H1 (cell line): ENCODE data around the gene MBOAT2. TPM values are rescaled to one million over a fixed set of nuclear protein-coding genes. Genes with fewer than 3 reads are reported as not detected.

Source experiments
- CTCF ChIA-PET: fragments of 300-600 bp; sonication (Branson Sonifier 250); formaldehyde crosslinking; loops from one replicate; lab custom pipeline; 2021; ENCODE audit not compliant: partially characterized antibody; lab: Charles Lee
- POLR2A ChIA-PET: fragments of 300-600 bp; sonication (Branson Sonifier 250); formaldehyde crosslinking; loops from one replicate; lab custom pipeline; 2021; ENCODE audit warnings: inconsistent platforms; ENCODE audit not compliant: partially characterized antibody; lab: Charles Lee
- DNase-seq, 2 experiments: peaks; one replicate each; pipeline versions ENCODE4 v3.0.0 to v3.0.0-alpha.2; 2010 to 2022; ENCODE audit warnings: low spot score in 2 of 2, low read depth in 1 of 2, mixed read lengths in 1 of 2
- FAIRE-seq: peaks from 2 replicates; lab custom pipeline; 2011; peaks lifted over from hg19 to GRCh38; lab: Jason Lieb, UNC
- H2AFZ ChIP-seq: 2 replicates; pipeline ENCODE4 v1.8.1; 2012; ENCODE audit warnings: low read length, inconsistent platforms
- H2AK5ac ChIP-seq: 2 replicates; pipeline ENCODE4 v1.6.1; 2013; ENCODE audit warnings: low read depth, low read length
- H2BK120ac ChIP-seq: replicated peaks from 2 replicates; pipeline ENCODE3; 2013; ENCODE audit warnings: low read depth, low read length, inconsistent platforms
- H2BK12ac ChIP-seq: 2 replicates; pipeline ENCODE4 v1.6.1; 2013; ENCODE audit warnings: low read depth, low read length
- H2BK15ac ChIP-seq: 2 replicates; pipeline ENCODE4 v1.6.1; 2013; ENCODE audit warnings: low read length
- H2BK20ac ChIP-seq: 2 replicates; pipeline ENCODE4 v1.6.1; 2013; ENCODE audit warnings: low read length
- H2BK5ac ChIP-seq: 2 replicates; pipeline ENCODE4 v1.6.1; 2013; ENCODE audit warnings: low read depth, low read length
- H3K14ac ChIP-seq: 2 replicates; pipeline ENCODE4 v1.6.1; 2013; ENCODE audit warnings: inconsistent platforms; ENCODE audit not compliant: insufficient read length
- H3K18ac ChIP-seq: 2 replicates; pipeline ENCODE4 v1.6.1; 2013; ENCODE audit warnings: low read length; ENCODE audit errors: extremely low read depth
- H3K23ac ChIP-seq: 2 replicates; pipeline ENCODE4 v1.6.1; 2013; ENCODE audit warnings: inconsistent platforms; ENCODE audit not compliant: insufficient read length
- H3K23me2 ChIP-seq: 2 replicates; pipeline ENCODE4 v1.6.1; 2013; ENCODE audit warnings: low read depth, low read length
- H3K27ac ChIP-seq: 2 replicates; pipeline ENCODE4 v1.6.1; 2011; ENCODE audit warnings: low read depth, low read length, inconsistent platforms
- H3K27me3 ChIP-seq, 4 experiments: replicated peaks in 1 of 4; 1 replicate in 1 of 4; 2 replicates in 3 of 4; pipeline versions ENCODE4 v1.6.1 to v1.8.1; 2011 to 2013; ENCODE audit warnings: low read length in 3 of 4, mild to moderate bottlenecking in 3 of 4, inconsistent platforms in 2 of 4, mixed read lengths in 2 of 4, moderate library complexity in 1 of 4; ENCODE audit not compliant: control insufficient read depth in 3 of 4, insufficient read depth in 3 of 4; ENCODE audit errors: extremely low read depth in 1 of 4
- H3K36me3 ChIP-seq, 4 experiments: 2 replicates each; pipeline versions ENCODE4 v1.6.1 to v1.8.1; 2011 to 2013; ENCODE audit warnings: mild to moderate bottlenecking in 4 of 4, low read length in 3 of 4, moderate library complexity in 2 of 4, control low read depth in 1 of 4, inconsistent platforms in 1 of 4; ENCODE audit not compliant: insufficient read depth in 4 of 4, control insufficient read depth in 2 of 4
- H3K4ac ChIP-seq: replicated peaks from 2 replicates; pipeline ENCODE3; 2013; ENCODE audit warnings: low read length, low read depth, mixed read lengths, inconsistent platforms; ENCODE audit not compliant: insufficient read length
- H3K4me1 ChIP-seq, 4 experiments: replicated peaks in 1 of 4; 1 replicate in 1 of 4; 2 replicates in 3 of 4; pipeline versions ENCODE4 v1.6.1 to v1.8.1; 2011 to 2013; ENCODE audit warnings: low read length in 3 of 4, inconsistent platforms in 2 of 4, mixed read lengths in 1 of 4; ENCODE audit not compliant: insufficient read depth in 4 of 4, control insufficient read depth in 3 of 4
- H3K4me2 ChIP-seq, 2 experiments: 2 replicates each; pipeline versions ENCODE4 v1.6.1 to v1.8.1; 2011 to 2013; ENCODE audit warnings: low read depth in 2 of 2, low read length in 2 of 2, control low read depth in 1 of 2, inconsistent platforms in 1 of 2, mild to moderate bottlenecking in 1 of 2; ENCODE audit not compliant: insufficient read depth in 1 of 2
- H3K4me3 ChIP-seq, 4 experiments: fragments of 200-600, 300-600 bp in 1 of 4; sonication (generic), shearing (Covaris generic), sonication (Bioruptor Twin) in 1 of 4; 2 replicates each; pipeline versions ENCODE4 v1.5.1 to v1.8.1; 2011 to 2016; ENCODE audit warnings: low read length in 4 of 4, low read depth in 3 of 4, control low read depth in 2 of 4, inconsistent platforms in 2 of 4, mild to moderate bottlenecking in 2 of 4, mixed read lengths in 1 of 4, moderate library complexity in 1 of 4; ENCODE audit not compliant: insufficient read depth in 2 of 4; ENCODE audit errors: extremely low read depth in 1 of 4
- H3K56ac ChIP-seq: replicated peaks from 2 replicates; pipeline ENCODE3; 2013; ENCODE audit warnings: low read depth, mild to moderate bottlenecking, mixed read lengths, low read length, inconsistent platforms; ENCODE audit not compliant: insufficient read length
- H3K79me1 ChIP-seq: 2 replicates; pipeline ENCODE4 v1.6.1; 2013; ENCODE audit warnings: low read depth, low read length, control low read depth
- H3K79me2 ChIP-seq, 2 experiments: 2 replicates each; pipeline versions ENCODE4 v1.6.1 to v1.8.1; 2012 to 2013; ENCODE audit warnings: low read length in 2 of 2, mild to moderate bottlenecking in 2 of 2, inconsistent platforms in 1 of 2; ENCODE audit not compliant: insufficient read depth in 2 of 2, control insufficient read depth in 1 of 2
- H3K9ac ChIP-seq, 4 experiments: replicated peaks in 1 of 4; 1 replicate in 1 of 4; 2 replicates in 3 of 4; pipeline versions ENCODE4 v1.6.1 to v1.8.1; 2011 to 2013; ENCODE audit warnings: low read depth in 3 of 4, low read length in 3 of 4, control low read depth in 2 of 4, mild to moderate bottlenecking in 2 of 4, moderate library complexity in 2 of 4, inconsistent platforms in 1 of 4; ENCODE audit errors: extremely low read depth in 1 of 4
- H3K9me3 ChIP-seq, 2 experiments: 2 replicates each; pipeline versions ENCODE4 v1.6.1 to v1.8.1; 2012 to 2013; ENCODE audit warnings: mild to moderate bottlenecking in 2 of 2, moderate library complexity in 2 of 2, control low read depth in 1 of 2, inconsistent platforms in 1 of 2, low read depth in 1 of 2, low read length in 1 of 2, mixed read lengths in 1 of 2; ENCODE audit not compliant: insufficient read depth in 2 of 2
- H4K20me1 ChIP-seq, 2 experiments: replicated peaks in 1 of 2; 2 replicates each; pipeline versions ENCODE3 to v1.8.1; 2011 to 2013; ENCODE audit warnings: inconsistent platforms in 2 of 2, low read length in 2 of 2, mild to moderate bottlenecking in 1 of 2; ENCODE audit not compliant: insufficient read depth in 2 of 2, control insufficient read depth in 1 of 2
- H4K5ac ChIP-seq: 2 replicates; pipeline ENCODE4 v1.6.1; 2013; ENCODE audit warnings: low read length, low read depth, mixed read lengths, inconsistent platforms; ENCODE audit not compliant: insufficient read length
- H4K8ac ChIP-seq: 2 replicates; pipeline ENCODE4 v1.8.0; 2013; ENCODE audit warnings: mild to moderate bottlenecking, moderate library complexity, low read length, inconsistent platforms; ENCODE audit not compliant: insufficient read depth; ENCODE audit errors: extremely low read depth
- H4K91ac ChIP-seq: replicated peaks from 2 replicates; pipeline ENCODE3; 2013; ENCODE audit warnings: low read length, mixed read lengths, inconsistent platforms; ENCODE audit not compliant: insufficient read length
- EZH2 ChIP-seq: fragments of 200-600 bp; sonication (generic); IDR thresholded peaks from 2 replicates; pipeline ENCODE4 v1.7.1; 2012; ENCODE audit warnings: low read depth, mild to moderate bottlenecking, moderate library complexity, low read length, inconsistent platforms; ENCODE audit not compliant: severe bottlenecking
- FOSL1 ChIP-seq: IDR thresholded peaks from 2 replicates; pipeline ENCODE4 v1.6.1; 2011; ENCODE audit warnings: mild to moderate bottlenecking, low read depth, low read length, moderate library complexity; ENCODE audit not compliant: insufficient read depth
- SIRT6 ChIP-seq: IDR thresholded peaks from one replicate; pipeline ENCODE4 v1.7.1; 2012; ENCODE audit warnings: low read length, inconsistent platforms
- WGBS, 2 experiments: shearing (Covaris generic) in 1 of 2; methylation state at CpG; one replicate each; pipeline versions ENCODE4 v1.1.6 to v1.1.7; 2013 to 2015; ENCODE audit warnings: low lambda C conversion rate in 2 of 2, mixed read lengths in 2 of 2, inconsistent platforms in 1 of 2, low coverage in 1 of 2, missing lambda C conversion rate in 1 of 2; ENCODE audit not compliant: insufficient replicate concordance in 2 of 2, insufficient coverage in 1 of 2, insufficient read length in 1 of 2; ENCODE audit errors: extremely low coverage in 1 of 2, missing lambda C conversion rate in 1 of 2; 5-methylcytosine and 5-hydroxymethylcytosine counted together
- polyA plus RNA-seq, 7 experiments: library from polyadenylated mRNA; depleted of rRNA in 3 of 7; stranded (reverse) in 5 of 7; unstranded in 2 of 7; fragments of >200 nt in 5 of 7; fragments of 200-250 nt in 2 of 7; gene quantifications; 1 replicate in 5 of 7; 2 replicates in 1 of 7; 4 replicates in 1 of 7; pipeline versions ENCODE4 v1.2.1 to v1.2.3, GENCODE V29; 2011 to 2013; ENCODE audit warnings: missing spikeins in 2 of 7, mixed read lengths in 2 of 7
- total RNA-seq: library from RNA; stranded (reverse); fragmentation: NEBNext Ultra II Directional; extraction: Animal tissue kit (Norgen Biotek cat#: 25700); gene quantifications from 2 replicates; pipeline ENCODE4 v1.2.1, GENCODE V29; 2021

MBOAT2 gene
- total and polyA plus RNA-seq, 2 of the 8 experiments (the other 6 are each of a cell fraction or from before 2014, with no cell fraction given), result 11.2 to 23.4 TPM

DNA sequence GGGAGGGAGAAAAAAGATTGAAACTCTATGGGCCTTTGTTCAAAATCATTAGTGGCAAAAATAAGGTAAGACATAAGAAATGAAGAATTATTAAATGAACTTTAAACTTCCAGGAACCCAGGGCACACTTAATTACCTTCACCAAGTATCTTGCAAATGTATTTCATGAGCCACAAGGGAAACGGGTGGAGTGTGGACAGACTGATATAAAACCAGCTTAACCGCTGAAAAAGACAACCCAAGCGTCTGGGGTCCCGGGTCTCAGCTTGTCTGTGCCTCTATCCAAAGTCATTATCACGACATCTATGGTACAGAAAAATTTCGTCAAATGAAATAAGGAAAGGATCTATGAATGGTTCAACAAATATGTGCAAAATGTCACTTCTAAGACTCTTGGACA lies 13.9 kb upstream of the MBOAT2 start:
- H4K20me1 ChIP-seq, result no peaks in the 10 kb centered on the region
- H3K36me3 ChIP-seq, result no peaks in the 10 kb centered on the region
- DNase-seq, result no peak
- FAIRE-seq, result no peak
- no peak overlapping the region for H2BK5ac ChIP-seq
- no peaks in the 10 kb centered on the region for H3K4me1 ChIP-seq
- ChIA-PET CTCF (interaction anchor here (1.4 to 1.8 kb wide), 5 partner anchors 11 to 122 kb away, joined by 3 to 6 read pairs (median 3); no protein-coding TSS in a partner anchor), POLR2A (no interaction called here)
- no peaks in the 10 kb centered on the region for H3K23me2 ChIP-seq
- no peak overlapping the region for H3K14ac ChIP-seq
- H3K23ac ChIP-seq, result no peak overlapping the region
- no peaks in the 10 kb centered on the region for H3K9me3 ChIP-seq
- H2BK15ac ChIP-seq, result no peak overlapping the region
- H2BK20ac ChIP-seq, result no peak overlapping the region
- no peak overlapping the region for H3K27ac ChIP-seq
- H3K27me3 ChIP-seq, result no peaks in the 10 kb centered on the region
- no peak overlapping the region for H4K91ac ChIP-seq
- no peak overlapping the region for H3K18ac ChIP-seq
- H2AK5ac ChIP-seq, result no peak overlapping the region
- H3K79me2 ChIP-seq, result no peaks in the 10 kb centered on the region
- H4K5ac ChIP-seq, result no peak overlapping the region
- no peak overlapping the region for H4K8ac ChIP-seq
- no peak overlapping the region for H3K4me2 ChIP-seq
- H2BK12ac ChIP-seq, result no peak overlapping the region
- no peak overlapping the region for H3K4ac ChIP-seq
- H2BK120ac ChIP-seq, result no peak overlapping the region
- H3K4me3 ChIP-seq, result no peak overlapping the region
- no peaks in the 10 kb centered on the region for H3K79me1 ChIP-seq
- no peak overlapping the region for H3K9ac ChIP-seq
- WGBS, 2 experiments, result 91% methylated on average over 6 of the region's 6 CpGs; no CpG with 5 or more reads in 1 of the 2 experiments
- H2AFZ ChIP-seq, result no peak overlapping the region
- H3K56ac ChIP-seq, result no peak overlapping the region
- TF ChIP-seq EZH2, result no peak
- no peak for TF ChIP-seq SIRT6
- no peak for TF ChIP-seq FOSL1
